ENCODE measurements around the gene FADS6. TPM values are rescaled to one million over a fixed set of nuclear protein-coding genes. Genes with fewer than 3 reads are reported as not detected.

The FADS6 gene
- total RNA-seq, 2 experiments from 2014 or later, result not detected

DNA sequence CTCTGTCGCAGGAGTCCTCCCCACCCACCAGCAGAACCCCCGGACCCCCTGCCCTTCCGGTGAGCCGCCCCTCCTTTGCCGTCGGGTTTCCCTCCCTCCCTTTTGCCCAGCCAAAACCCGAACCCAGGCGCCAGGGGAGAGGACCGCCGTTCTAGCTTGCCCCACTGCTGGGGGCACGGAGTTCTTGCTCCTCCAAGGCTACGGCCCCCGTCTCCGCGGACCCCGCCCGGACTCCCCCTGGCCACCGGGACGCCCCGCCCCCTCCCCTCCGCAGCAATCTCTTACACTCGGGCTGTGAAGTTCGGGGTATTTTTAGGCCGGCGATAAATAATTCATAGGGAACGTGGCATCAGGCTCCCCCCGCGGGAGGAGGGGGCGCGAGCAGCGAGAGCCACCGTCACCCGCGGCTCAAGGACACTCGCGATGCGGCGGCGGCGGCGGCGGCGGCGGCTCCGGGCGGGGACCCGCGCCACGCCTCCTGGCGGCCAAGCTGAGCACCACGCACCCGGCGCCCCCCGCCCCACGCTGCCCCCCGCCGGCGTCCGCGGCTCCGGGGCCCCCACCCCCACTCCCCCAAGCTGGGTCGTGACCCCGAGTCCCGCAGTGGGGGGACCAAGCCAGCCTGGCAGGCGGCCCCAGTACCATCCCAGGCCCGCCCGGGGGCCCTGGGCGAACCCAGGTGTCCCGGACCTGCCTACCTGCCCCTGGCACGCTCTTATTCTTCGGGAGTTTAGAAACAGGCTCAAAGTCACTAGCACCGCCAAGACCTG is 33.8 kb downstream of the FADS6 start, which contains the start of gene GRIN2C:
TSS of gene GRIN2C (minus strand) at position 427 of the 770 bp plus-strand sequence. CDS start 4,793 bp downstream, outside the sequence.
- H3K4me3 Mint-ChIP-seq, result no peak within 1 kb of the TSS
- peaks cover 14% of the 10 kb centered on the region for H3K4me1 Mint-ChIP-seq
- peak; percentile 33 for DNase-seq
- peaks cover 60% of the 10 kb centered on the region for H3K27me3 Mint-ChIP-seq
- CTCF ChIA-PET, result interaction anchor here (1.3 to 8.1 kb wide), 4 partner anchors 12 to 114 kb away, joined by 3 to 56 read pairs (median 18); partner anchors contain the start of gene FDXR
- no peak within 1 kb of the TSS for H3K27ac Mint-ChIP-seq
- POLR2A ChIA-PET, result interaction anchor here (1.5 to 3.7 kb wide), 3 partner anchors 12 to 68 kb away, joined by 3 to 11 read pairs (median 6); partner anchors contain the start of gene FDXR
- H3K36me3 Mint-ChIP-seq (ENCODE audit: low read depth), result peaks cover 3% of the 10 kb centered on the region
- no peaks in the 10 kb centered on the region for H3K9me3 Mint-ChIP-seq

- no peak overlapping the region for H3K4me3 Mint-ChIP-seq
- H3K4me1 Mint-ChIP-seq, result peaks cover 14% of the 10 kb centered on the region
- POLR2A ChIA-PET, result interaction anchor here (1.0 to 3.7 kb wide), 3 partner anchors 12 to 67 kb away, joined by 3 to 11 read pairs (median 3); partner anchors contain the start of gene FDXR
These were observed 34.6 kb downstream of the FADS6 start for GRCh38 chr17:74858672-74859458.

GRCh38 chr17:74857191-74857590 is 36.2 kb downstream of the FADS6 start:
- no peaks in the 10 kb centered on the region for H3K36me3 Mint-ChIP-seq (ENCODE audit: low read depth)
- H3K27me3 Mint-ChIP-seq, result peaks cover 77% of the 10 kb centered on the region

More at GRCh38 chr17:74858672-74859458, 34.6 kb downstream of the FADS6 start:
- H3K27ac Mint-ChIP-seq, result no peak overlapping the region
- peaks cover 68% of the 10 kb centered on the region for H3K27me3 Mint-ChIP-seq
- H3K36me3 Mint-ChIP-seq (ENCODE audit: low read depth), result peaks cover 3% of the 10 kb centered on the region
- CTCF ChIA-PET, result interaction anchor here (0.8 to 2.6 kb wide), 5 partner anchors 14 to 201 kb away, joined by 3 to 15 read pairs (median 4); no protein-coding TSS in a partner anchor
- DNase-seq, result no peak
- H3K9me3 Mint-ChIP-seq, result no peaks in the 10 kb centered on the region

DNA sequence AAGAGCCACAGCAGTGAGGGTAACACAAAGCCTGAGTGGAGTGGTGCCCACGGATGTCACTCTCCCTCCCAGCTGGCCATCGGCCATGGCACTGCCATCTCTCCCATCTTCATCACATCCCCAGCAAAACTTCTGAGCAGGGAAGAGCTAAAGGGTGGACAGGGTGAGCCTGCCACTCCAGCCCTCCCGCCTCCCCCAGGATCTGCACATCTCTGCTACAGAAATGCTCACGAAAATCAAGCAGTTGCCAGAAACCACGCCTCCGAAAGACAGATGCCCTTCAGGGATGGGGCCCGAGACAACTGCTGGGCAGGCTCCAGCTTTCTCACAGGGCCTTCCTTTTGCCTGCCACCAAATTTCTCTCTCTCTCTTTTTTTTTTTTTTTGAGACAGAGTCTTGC is 37.3 kb downstream of the FADS6 start:
- H3K27ac Mint-ChIP-seq, result no peak overlapping the region
- no peak for DNase-seq
- ChIA-PET CTCF (interaction anchor here (0.8 to 1.2 kb wide), 4 partner anchors 9 to 198 kb away, joined by 3 to 5 read pairs (median 5); no protein-coding TSS in a partner anchor), POLR2A (no interaction called here)
- H3K27me3 Mint-ChIP-seq, result peaks cover 71% of the 10 kb centered on the region
- no peak overlapping the region for H3K4me3 Mint-ChIP-seq
- H3K36me3 Mint-ChIP-seq (ENCODE audit: low read depth), result no peaks in the 10 kb centered on the region
- H3K9me3 Mint-ChIP-seq, result no peaks in the 10 kb centered on the region
- H3K4me1 Mint-ChIP-seq, result peaks cover 18% of the 10 kb centered on the region

More at GRCh38 chr17:74857191-74857590, 36.2 kb downstream of the FADS6 start:
- CTCF ChIA-PET, result interaction anchor here (0.6 to 2.6 kb wide), 3 partner anchors 8 to 97 kb away, joined by 3 to 15 read pairs (median 5); no protein-coding TSS in a partner anchor
- DNase-seq, result no peak
- no peaks in the 10 kb centered on the region for H3K9me3 Mint-ChIP-seq
- H3K4me1 Mint-ChIP-seq, result peaks cover 22% of the 10 kb centered on the region
- POLR2A ChIA-PET, result interaction anchor here (3.7 kb wide), 1 partner anchor 16 kb away, joined by 11 read pairs; the partner anchor contains the start of gene FDXR
- H3K27ac Mint-ChIP-seq, result no peak overlapping the region
- H3K4me3 Mint-ChIP-seq, result no peak overlapping the region

GRCh38 chr17:74855323-74855722 is 38.1 kb downstream of the FADS6 start:
- CTCF ChIA-PET, result interaction anchor here (1.2 kb wide), 2 partner anchors 64 to 197 kb away, joined by 3 to 5 read pairs; no protein-coding TSS in a partner anchor
- Mint-ChIP-seq H3K9me3 (no peaks in the 10 kb centered on the region), H3K4me1 (peaks cover 15% of the 10 kb centered on the region), H3K27ac (no peak overlapping the region), H3K4me3 (no peak overlapping the region), H3K36me3 (ENCODE audit: low read depth) (no peaks in the 10 kb centered on the region), H3K27me3 (peaks cover 70% of the 10 kb centered on the region)
- DNase-seq, result no peak
- POLR2A ChIA-PET, result interaction anchor here (1.2 kb wide), 1 partner anchor 18 kb away, joined by 4 read pairs; the partner anchor contains the start of gene FDXR

GRCh38 chr17:74854792-74855191 is 38.6 kb downstream of the FADS6 start:
- H3K9me3 Mint-ChIP-seq, result no peaks in the 10 kb centered on the region
- POLR2A ChIA-PET, result interaction anchor here (1.2 kb wide), 1 partner anchor 18 kb away, joined by 4 read pairs; the partner anchor contains the start of gene FDXR
- no peak overlapping the region for H3K27ac Mint-ChIP-seq
- H3K36me3 Mint-ChIP-seq (ENCODE audit: low read depth), result no peaks in the 10 kb centered on the region
- CTCF ChIA-PET, result no interaction called here
- peaks cover 66% of the 10 kb centered on the region for H3K27me3 Mint-ChIP-seq
- no peak overlapping the region for H3K4me3 Mint-ChIP-seq
- H3K4me1 Mint-ChIP-seq, result peaks cover 13% of the 10 kb centered on the region
- DNase-seq, result no peak

- Mint-ChIP-seq H3K4me1 (peaks cover 9% of the 10 kb centered on the region), H3K9me3 (no peaks in the 10 kb centered on the region), H3K4me3 (no peak overlapping the region), H3K27ac (no peak overlapping the region), H3K27me3 (peaks cover 59% of the 10 kb centered on the region), H3K36me3 (ENCODE audit: low read depth) (no peaks in the 10 kb centered on the region)
- CTCF ChIA-PET, result interaction anchor here (1.0 kb wide), 1 partner anchor 9 kb away, joined by 3 read pairs; no protein-coding TSS in a partner anchor
- no peak for DNase-seq
- POLR2A ChIA-PET, result no interaction called here
These were observed 39.8 kb downstream of the FADS6 start for GRCh38 chr17:74853669-74854068.

DNA sequence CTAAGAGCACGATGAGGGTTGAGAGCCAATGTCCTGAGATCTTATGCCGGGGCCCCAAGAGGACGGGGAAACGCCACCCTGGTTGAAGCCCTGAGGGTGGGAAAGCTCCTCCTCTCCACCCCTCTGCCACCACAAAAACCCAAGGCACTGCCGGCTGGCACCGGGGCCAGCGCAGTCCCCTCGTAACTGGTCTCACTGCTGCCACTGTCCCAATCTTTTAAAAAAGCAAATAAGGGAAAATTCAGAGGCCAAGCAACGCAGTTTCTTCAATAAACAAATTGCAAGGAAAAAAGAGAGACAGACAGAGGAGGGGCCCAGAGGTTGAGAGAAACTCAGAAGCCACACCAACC is 40.4 kb downstream of the FADS6 start:
- H3K36me3 Mint-ChIP-seq (ENCODE audit: low read depth), result no peaks in the 10 kb centered on the region
- ChIA-PET CTCF (no interaction called here), POLR2A (interaction anchor here (1.0 to 3.0 kb wide), 2 partner anchors 8 to 20 kb away, joined by 3 to 11 read pairs; partner anchors contain the start of gene FDXR)
- no peak overlapping the region for H3K27ac Mint-ChIP-seq
- DNase-seq, result no peak
- H3K4me3 Mint-ChIP-seq, result peak overlapping the region; percentile 59
- H3K27me3 Mint-ChIP-seq, result peaks cover 56% of the 10 kb centered on the region
- H3K9me3 Mint-ChIP-seq, result no peaks in the 10 kb centered on the region
- peaks cover 9% of the 10 kb centered on the region for H3K4me1 Mint-ChIP-seq

DNA sequence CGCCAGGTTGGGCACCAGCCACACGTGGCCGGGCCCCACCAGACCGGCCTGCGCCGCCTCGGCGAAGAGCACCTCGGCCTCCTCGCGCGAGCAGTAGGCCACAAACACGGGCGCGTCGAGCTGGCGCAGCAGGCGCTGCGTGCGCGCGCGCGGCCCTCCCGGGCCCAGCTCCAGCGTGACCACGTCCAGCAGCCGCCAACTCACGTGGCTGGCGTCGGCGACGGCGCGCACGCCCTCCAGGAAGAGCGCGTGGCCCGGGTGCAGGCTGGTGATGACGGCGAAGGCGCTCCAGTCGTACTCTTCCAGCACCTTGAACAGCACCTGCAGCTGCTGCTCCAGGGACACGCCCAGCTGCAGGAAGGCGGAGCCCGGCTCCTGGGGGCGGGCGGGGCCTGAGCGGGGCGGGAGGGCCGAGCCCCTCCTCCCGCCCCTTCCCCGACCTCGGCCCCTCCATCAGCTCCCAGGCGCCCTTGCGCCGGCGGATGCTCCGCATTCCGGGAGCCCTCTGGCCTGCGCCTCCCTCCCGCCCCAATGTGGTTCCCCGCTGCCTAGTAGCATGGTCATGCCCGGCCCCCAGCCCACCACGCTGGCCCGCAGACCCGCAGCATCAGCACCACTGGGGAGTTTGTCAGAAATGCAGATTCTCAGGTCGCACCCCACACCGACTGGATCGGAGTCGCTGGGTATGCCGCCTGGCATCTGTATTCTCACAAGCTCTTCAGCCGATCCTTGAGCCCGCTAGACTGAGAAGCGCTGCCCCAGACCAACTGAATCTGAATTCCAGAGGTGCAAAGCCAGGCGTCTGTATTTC is 41.0 kb downstream of the FADS6 start:
- H3K36me3 Mint-ChIP-seq (ENCODE audit: low read depth), result no peaks in the 10 kb centered on the region
- ChIA-PET CTCF (no interaction called here), POLR2A (interaction anchor here (1.0 to 3.0 kb wide), 2 partner anchors 9 to 21 kb away, joined by 3 to 11 read pairs; partner anchors contain the start of gene FDXR)
- H3K27ac Mint-ChIP-seq, result no peak overlapping the region
- peak overlapping the region; percentile 59 for H3K4me3 Mint-ChIP-seq
- H3K9me3 Mint-ChIP-seq, result no peaks in the 10 kb centered on the region
- H3K27me3 Mint-ChIP-seq, result peaks cover 51% of the 10 kb centered on the region
- DNase-seq, result peak; percentile 62
- H3K4me1 Mint-ChIP-seq, result peaks cover 9% of the 10 kb centered on the region

DNA sequence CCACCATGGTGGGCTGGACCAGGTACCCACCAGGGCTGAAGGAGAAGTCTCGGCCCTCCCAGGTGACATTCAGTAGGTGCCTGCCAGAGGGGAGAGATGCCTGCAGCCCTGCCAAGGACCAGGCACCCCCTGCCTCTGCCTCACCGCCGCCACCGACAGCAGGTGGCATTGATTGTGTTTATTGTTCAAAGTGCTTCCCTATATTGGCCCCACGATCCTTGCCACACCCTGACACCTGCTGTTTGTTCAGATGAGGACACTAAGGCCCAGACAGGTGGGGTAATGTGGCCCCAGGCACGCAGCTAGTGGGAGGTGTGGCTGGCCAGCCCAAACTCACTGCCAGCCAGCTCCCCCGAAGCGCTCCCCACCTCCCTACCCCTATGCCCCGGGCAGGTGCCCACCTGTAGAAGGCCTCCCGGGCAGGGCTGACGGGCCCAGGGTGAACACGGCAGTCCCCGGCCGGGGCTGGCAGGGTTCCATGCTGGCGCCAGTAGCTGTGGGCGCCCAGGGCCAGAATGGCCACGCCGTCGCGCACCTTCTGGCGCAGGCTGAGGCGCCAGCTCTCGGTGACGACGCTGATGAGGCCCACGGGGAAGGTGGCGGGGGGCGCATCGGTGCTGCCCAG is 41.7 kb downstream of the FADS6 start:
- CTCF ChIA-PET, result interaction anchor here (1.2 kb wide), 1 partner anchor 195 kb away, joined by 3 read pairs; no protein-coding TSS in a partner anchor
- Mint-ChIP-seq H3K9me3 (no peaks in the 10 kb centered on the region), H3K4me3 (no peak overlapping the region), H3K36me3 (ENCODE audit: low read depth) (no peaks in the 10 kb centered on the region), H3K27ac (no peak overlapping the region), H3K4me1 (peaks cover 9% of the 10 kb centered on the region), H3K27me3 (peaks cover 44% of the 10 kb centered on the region)
- POLR2A ChIA-PET, result interaction anchor here (3.0 kb wide), 1 partner anchor 21 kb away, joined by 11 read pairs; the partner anchor contains the start of gene FDXR
- no peak for DNase-seq

DNA sequence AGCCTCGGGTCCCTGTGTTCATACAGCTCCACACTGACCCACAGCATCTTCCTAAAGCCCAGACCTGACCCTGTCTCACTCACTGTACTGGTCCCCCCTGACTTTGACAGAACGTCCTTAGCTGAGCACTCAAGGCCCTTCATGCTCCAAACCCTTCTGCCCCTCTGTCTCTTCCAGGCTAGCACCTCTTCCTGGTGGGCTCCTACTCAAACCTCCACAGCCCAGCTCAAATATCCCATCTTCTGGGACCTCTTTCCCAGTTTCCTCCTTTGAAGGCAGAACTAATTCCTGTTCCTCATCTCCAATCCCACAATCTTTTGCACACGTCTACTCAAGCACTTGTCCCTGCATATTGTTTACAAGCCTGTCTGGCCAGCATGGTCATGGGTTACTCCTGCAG is 42.5 kb downstream of the FADS6 start:
- POLR2A ChIA-PET, result interaction anchor here (1.0 to 3.0 kb wide), 2 partner anchors 22 to 71 kb away, joined by 3 to 11 read pairs; partner anchors contain the start of gene FDXR
- no peak overlapping the region for H3K27ac Mint-ChIP-seq
- H3K4me3 Mint-ChIP-seq, result no peak overlapping the region
- CTCF ChIA-PET, result interaction anchor here (1.2 kb wide), 2 partner anchors 11 to 194 kb away, joined by 3 read pairs; no protein-coding TSS in a partner anchor
- H3K27me3 Mint-ChIP-seq, result peaks cover 36% of the 10 kb centered on the region
- no peaks in the 10 kb centered on the region for H3K36me3 Mint-ChIP-seq (ENCODE audit: low read depth)
- DNase-seq, result no peak
- H3K9me3 Mint-ChIP-seq, result no peaks in the 10 kb centered on the region
- peaks cover 9% of the 10 kb centered on the region for H3K4me1 Mint-ChIP-seq
